ENCODE results near the gene FLNA.
"Not testable (repeated sequence)": the region's sequence is repeated elsewhere in the genome, so short reads cannot be mapped to it uniquely, and the experiment has no call there.

FLNA gene

DNA sequence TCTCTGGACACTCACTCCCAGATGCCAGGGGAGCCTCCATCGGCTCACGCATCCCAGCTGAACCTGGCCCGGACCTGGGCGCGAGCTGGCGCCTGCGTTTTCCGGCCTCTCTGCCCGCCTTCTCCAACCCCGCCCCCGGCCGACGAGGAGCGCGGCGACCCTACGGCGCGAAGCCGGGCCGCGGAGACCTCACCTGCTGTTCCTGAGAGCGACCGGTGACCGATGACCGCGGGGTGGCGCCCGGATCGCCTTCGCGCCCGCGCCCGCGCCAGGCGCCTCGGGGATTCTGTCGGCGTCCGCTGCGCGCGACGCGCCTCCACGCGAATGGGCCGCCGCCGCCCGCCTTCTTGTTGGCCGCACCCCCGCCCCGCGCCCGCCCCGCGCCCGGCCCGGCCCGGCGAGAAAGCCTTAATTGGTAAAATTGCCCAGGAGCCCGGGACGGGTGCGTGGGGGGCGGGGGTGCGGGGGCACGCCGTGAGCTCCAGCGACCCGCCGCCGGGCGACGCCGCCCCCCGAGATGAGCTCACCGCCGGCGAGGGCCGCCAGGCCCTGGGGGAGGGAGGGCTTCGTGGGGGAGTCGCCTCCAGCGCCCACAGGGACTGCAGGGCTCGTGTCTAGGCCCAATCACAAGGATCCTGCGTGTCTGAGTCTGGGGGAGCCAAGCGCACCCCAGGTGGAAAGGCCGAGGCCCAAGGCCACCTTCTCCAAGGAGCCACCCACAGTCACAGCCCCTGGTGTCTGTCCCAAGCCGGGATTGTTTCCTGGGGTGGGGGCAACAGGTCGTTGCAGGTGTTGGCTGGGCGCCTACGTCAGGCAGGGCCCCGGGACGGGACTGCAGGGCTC lies at the start of gene FLNA:
Gene FLNA (minus strand): TSS at position 322 of the 843 bp plus-strand sequence. CDS start 3,389 bp downstream, outside the sequence.
- DNase-seq (ENCODE audit: low read depth), result peak; percentile 34

GRCh38 chrX:154420402-154420756 lies 45.9 kb upstream of the FLNA start:
- no peak for DNase-seq (ENCODE audit: low read depth)

DNA sequence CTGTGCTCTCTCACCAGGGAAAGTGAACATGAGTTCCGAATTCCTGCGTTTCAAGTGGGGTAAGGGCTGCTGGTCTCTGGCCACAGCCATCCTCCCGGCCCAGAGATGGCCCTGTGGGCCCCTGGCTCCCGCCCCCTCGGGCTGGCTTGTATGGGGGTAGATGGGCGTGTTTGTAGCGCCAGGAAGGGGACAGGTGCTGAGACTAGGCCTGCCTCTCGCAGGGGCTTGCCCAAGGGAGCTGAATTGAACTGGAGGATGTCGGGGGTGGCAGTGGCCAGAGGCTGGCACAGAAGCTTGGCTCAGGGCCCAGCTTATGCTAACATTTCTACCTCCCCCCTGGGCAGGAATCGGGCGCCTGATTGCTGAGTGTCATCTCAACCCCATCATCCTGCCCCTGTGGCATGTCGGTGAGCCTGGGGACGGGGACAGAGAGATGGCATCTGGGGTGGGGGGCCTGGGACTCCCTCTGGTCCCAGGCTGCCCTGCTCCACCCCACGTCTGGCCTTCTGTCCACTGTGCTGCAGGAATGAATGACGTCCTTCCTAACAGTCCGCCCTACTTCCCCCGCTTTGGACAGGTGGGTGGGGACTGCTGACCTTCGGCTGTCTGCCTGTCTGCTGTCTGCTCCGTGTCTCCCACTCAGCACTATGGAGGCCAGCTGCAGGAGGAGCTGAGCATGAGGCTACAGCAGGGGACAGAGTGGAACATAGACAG lies 45.4 kb upstream of the FLNA start:
- DNase-seq (ENCODE audit: low read depth), result no peak

GRCh38 chrX:154419189-154419588 lies 44.8 kb upstream of the FLNA start:
- DNase-seq (ENCODE audit: low read depth), result no peak

GRCh38 chrX:154417157-154417556 lies 42.7 kb upstream of the FLNA start:
- DNase-seq (ENCODE audit: low read depth), result no peak

DNA sequence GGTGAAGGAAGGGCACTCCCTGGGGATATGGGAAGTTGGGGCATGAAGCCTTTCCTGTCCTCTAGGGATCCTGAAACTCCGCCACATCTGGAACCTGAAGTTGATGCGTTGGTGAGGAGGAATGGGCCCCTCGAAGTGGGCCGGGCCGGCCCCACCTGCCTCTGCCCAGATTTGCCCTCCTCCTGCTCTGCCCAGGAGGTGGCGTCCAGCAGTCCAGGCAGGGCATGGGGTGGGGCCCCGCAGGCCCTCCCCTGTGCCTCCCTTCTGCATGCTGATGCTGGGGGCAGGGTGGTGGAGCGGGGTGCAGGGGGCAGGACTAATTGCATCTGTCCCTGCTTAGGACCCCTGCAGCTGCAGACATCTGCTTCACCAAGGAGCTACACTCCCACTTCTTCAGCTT lies 38.7 kb upstream of the FLNA start:
- DNase-seq (ENCODE audit: low read depth), result no peak

GRCh38 chrX:154412468-154412867 lies 38.0 kb upstream of the FLNA start:
- peak; percentile 22 for DNase-seq (ENCODE audit: low read depth)

DNA sequence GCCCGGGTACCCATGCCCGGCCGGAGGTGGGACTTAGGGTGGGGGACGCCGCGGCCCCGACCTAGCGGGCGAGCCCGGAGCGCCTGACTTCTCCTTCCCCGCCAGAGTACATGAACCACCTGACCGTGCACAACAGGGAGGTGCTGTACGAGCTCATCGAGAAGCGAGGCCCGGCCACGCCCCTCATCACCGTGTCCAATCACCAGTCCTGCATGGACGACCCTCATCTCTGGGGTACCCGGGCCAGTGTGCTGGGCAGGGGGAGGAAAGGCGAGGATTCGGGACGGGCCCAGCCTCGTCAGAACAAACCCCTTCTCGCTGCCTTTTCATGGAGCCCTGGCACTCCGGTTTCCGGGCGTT lies 37.5 kb upstream of the FLNA start:
- DNase-seq (ENCODE audit: low read depth), result peak; percentile 68

DNA sequence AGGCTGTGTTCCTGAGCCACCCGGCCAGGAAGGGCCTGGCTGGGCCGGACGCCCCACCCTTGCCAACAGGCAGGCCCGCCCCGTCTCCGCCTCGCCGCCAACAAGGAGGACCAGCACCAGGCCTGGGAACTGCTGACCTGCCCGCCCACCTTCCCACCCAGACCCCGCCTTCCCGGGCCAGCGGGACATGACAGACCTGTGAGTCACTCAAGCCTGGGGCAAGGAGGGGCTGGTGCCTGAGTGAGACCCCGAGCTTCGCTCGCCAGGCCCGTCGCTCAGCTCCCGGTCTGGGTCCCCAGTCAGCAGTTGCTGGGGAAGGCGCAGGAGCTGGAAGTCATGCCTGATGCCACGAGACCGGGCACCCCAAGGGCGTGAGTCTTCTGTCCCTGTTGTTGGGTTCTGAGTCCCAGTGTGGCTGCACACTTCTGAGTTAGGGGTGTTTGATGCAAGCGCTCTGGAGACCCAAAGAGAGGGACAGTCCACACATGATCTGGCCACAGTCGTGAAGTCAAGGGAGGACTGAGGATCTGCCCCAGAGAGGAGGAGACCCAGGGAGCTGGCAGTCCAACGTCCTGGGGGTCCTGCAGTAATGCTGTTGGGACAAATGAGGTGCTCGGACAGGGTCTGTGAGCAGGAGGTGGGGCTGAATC lies 34.9 kb upstream of the FLNA start, which contains the start of gene DNASE1L1:
Gene DNASE1L1 (minus strand): TSS at position 33 of the 650 bp plus-strand sequence. CDS start 3,686 bp downstream, outside the sequence.
- peak; percentile 94 for DNase-seq (ENCODE audit: low read depth)

DNA sequence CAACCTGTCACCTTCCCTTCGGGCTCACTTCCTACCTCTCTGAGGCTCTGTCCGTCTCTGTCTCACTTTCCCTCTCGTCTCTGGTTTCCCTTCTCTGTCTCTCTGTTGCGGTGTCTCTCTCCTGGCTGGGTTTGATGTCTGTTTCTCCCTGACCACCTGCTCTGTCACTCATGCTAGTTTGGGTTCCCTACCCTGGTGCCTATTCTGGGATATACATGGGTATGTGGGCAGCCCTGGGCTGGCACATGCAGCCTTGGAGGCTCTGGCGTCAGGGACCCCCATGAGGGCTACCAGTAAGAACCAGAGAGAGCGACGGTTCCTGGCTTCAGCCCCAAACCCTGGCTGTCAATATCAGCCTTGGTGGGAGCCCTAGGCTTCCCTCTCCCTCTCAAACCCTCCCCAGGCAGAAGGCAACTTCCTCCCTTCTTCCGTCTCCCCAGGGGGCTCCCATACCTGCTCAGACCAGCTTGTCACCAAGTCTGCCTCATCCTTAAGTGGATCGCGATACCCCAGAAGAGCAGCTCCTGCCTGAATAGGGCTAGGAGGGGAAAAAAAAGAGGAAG lies 34.3 kb upstream of the FLNA start:
- DNase-seq (ENCODE audit: low read depth), result no peak

GRCh38 chrX:154404625-154405192 lies 30.3 kb upstream of the FLNA start:
- no peak for DNase-seq (ENCODE audit: low read depth)

DNA sequence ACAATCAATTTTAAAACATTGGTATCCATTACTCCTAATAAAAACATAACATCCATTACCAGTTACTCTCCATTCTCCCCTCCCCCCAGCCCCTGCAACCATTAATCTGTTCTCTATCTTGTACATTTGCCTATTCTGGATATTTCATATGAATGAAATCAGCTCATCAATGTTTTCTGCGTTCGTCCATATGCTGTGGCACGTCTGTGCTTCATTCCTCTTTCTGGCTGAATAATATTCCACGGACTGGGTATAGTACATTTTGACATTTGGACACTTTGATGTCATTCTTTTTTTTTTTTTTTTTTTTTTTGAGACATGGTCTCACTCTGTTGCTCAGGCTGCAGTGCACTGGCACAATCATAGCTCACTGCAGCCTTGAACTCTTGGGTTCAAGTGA lies 29.4 kb upstream of the FLNA start:
- no peak for DNase-seq (ENCODE audit: low read depth)

DNA sequence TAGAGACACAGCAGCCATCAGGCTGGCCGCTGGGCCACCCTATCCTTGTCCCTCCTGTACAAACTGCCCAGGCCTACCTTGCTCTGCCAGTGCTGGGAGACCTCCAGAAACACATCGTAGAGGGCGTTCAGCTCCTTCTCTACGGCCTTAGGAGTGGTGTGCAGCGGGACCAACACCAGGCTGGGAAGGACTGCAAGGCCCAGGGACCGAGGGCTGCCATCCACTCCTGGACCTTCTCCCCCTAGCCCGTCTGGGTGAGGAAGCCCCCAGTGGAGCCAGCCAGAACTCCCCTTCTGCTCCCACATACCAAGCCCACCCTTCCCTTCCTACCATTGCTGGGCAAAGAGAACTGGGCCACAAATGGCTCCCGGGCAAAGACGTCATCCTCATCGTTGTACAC lies 28.8 kb upstream of the FLNA start:
- no peak for DNase-seq (ENCODE audit: low read depth)

- DNase-seq (ENCODE audit: low read depth), result no peak
Measured at GRCh38 chrX:154402622-154403127, 28.2 kb upstream of the FLNA start.

DNA sequence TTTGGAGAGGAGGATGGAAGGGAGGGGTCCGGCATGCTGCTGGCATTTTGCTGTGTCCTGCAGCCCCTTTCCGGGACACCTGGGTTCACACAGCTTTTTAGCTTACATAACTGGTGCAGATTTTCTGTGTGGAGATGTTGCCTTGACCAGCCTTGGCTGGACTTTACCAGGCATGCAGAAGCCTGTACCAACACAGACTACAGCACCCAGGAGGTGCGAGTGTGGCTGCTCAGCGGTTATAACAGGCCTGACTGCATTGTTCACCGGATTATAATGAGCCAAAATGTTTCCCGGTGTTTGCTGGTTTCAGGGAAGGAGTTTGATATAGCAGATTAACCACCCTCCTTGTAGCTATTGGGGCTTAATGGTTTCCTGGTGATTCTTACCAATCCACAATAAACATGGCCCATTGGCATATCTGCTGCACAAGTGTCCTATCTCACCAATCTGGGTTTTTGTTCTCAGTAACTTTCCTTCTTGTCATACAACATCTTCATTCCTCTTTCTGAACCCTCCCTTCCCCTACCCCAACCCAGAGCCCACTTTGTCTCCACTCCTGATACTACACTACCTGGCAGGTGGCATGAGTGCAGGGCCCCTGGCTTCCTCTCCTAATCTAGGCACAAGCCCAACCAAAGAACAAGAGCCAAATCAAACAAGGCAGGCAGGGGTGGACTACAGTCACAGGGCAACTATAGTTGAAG lies 27.6 kb upstream of the FLNA start:
- DNase-seq (ENCODE audit: low read depth), result peak; percentile 45

DNA sequence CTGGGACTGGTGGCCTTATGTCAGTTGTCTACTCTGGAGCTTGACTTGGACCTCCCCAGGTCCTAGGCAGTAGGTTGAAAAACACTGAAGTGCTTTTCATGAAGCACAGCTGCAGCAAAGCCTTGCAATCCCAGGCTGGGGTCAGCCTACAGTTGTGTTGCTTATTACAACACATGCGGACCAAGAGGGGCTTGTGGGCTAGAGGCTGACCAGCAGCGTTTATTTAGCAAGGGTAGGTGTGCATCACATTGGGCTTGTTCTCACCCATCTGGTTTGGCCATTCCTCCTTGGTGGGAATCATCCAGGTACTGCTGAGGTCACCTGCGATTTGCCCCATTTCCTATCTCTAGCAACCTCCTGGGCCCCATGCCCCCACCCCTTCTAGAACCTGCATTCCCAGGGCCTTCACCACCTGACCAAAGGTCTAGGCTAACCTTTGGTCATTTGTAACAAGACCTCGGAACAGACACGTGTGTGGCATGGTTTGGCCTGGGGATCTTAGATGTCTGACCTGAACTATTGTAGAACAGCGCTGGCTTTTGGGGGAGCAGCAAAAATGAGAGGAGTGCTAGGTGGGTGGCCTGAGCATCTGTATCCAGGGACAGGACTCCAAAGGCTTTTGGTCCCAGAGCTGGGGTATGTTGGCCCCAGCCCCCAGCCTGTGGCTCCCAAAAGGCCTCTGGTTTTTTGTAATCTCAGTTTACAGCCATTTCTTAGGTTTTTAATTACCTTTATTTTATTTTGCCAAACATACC lies 26.8 kb upstream of the FLNA start:
- peak; percentile 61 for DNase-seq (ENCODE audit: low read depth)

DNA sequence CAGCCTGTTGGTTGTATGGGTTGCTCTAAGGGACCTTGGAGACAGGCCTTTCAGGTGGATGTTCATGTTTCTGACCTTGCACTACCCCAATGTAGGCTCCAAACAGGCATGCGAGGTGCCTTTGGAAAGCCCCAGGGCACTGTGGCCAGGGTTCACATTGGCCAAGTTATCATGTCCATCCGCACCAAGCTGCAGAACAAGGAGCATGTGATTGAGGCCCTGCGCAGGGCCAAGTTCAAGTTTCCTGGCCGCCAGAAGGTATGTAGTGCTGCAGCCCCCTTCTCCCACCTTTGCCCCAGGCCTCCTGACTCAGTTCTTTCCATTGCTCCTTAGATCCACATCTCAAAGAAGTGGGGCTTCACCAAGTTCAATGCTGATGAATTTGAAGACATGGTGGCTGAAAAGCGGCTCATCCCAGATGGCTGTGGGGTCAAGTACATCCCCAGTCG lies 26.0 kb upstream of the FLNA start:
- DNase-seq (ENCODE audit: low read depth), result not testable (repeated sequence)

DNA sequence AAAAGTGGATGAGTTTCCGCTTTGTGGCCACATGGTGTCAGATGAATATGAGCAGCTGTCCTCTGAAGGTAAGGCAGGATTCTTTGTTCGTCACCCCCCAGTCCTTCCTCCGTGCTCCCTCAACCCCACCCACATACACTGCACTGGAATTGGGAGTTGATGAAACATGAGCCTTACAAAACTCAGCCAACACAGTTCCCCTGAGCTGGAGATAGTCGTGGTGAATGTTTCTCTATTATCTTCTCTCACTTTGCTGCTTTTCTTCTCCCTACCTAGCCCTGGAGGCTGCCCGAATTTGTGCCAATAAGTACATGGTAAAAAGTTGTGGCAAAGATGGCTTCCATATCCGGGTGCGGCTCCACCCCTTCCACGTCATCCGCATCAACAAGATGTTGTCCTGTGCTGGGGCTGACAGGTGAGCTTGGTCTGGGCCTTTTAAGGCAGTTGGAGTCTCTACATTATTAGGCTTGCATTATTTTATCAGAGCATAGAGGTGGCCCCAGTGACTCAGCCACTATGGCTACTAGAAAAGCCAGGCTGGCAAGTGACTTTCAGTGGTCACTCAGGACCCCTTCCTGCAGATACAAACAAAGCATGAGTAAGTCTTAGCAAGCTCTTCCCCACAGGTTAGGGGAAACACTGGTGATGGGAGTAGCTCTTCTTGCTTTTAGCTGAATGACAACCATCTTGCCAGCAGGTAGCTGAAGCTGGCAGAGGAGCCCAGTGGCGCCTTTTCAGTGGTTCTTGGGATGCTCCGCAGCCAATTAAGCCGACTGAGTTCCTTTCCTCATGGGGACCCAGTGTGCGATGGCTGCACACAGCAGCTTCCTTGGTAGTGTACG lies 25.3 kb upstream of the FLNA start:
- peak; percentile 39 for DNase-seq (ENCODE audit: low read depth)

Measured in ELR (cell line).